HG03378 (cell line): ENCODE measurements around the gene TTPAL.
"Not testable (repeated sequence)": the region's sequence is repeated elsewhere in the genome, so short reads cannot be mapped to it uniquely, and the experiment has no call there.

Experiments
- ATAC-seq: cut with Tn5 transposase; IDR thresholded peaks from one replicate; pipeline ENCODE4 v1.9.1; 2021; ENCODE audit warnings: mild to moderate bottlenecking, moderate library complexity; ENCODE audit not compliant: unreplicated experiment

The TTPAL gene

DNA sequence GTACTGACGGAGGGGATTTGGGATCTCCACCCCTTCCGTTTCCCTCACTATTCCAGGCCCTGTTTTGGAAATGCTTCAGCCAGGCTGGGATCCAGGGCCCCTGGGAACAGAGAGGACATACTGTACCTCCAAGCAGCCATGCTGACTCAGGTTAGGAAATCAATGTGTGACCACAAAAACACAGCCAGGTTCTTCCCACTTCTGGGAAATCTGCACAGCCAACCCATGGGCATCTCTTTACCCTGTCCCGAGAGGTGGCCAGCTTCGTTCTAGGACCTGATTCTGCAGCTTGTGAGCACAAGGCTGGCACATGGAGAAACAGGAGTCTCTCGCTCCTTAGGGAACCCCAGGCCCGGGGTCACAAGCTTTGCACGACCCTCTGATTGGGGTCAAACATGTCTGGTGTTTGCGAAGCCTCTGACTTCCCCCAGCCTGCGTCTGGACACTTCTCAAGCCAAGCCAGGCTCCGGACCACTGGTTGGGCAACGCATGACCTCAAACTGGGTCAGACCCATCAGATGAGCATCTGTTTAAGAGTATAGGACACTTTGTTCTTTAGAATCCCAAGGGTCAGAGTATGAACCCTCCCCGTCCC is 8.3 kb upstream of the TTPAL start:
- no peak for ATAC-seq

DNA sequence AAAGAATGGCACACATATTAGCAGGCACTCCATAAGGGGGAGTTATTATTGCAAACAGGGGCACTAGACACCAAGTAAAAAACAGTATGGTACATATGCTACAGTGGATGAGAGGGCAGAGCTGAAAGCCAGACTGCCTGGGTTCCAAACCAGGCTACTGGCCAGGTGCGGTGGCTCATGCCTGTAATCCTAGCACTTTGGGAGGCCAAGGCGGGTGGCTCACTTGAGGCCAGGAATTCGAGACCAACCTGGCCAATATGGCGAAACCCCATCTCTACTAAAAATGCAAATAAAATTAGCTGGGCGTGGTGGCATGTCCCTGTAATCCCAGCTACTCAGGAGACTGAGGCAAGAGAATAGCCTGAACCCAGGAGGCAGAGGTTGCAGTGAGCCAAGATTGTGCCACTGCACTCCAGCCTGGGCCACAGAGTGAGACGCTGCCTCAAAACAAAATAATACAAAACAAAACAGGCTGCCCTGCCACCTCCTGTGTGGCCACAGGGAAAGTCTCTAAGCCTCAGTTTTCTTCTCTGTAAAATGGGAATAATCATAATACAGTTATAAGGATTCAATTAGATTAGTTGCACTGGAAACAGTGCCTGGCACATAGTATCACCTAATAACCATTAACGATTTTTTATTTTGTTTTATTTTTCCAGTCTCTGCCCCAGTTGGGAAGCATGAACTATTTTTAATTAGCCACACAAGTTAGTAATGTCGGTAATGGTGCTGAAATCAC is 7.5 kb upstream of the TTPAL start:
- no peak for ATAC-seq

DNA sequence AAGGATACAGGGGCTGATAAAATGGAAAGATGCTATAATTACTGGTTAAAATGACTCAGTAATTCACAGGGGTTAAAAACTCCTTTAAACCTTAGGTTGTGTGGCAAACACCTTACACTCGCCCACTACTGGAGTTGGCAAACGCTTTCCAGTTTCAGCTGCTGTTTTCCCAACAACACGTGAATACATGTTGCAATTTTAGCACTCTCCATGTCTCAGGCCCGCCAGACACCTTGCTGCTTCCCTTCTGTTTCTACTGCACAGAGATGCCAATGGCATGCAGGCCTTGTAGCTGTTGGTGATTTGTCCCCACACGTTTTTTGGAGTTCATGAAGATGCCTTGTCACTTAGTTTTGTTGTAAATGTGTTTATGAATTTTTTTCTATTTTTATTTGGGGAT is 5.3 kb upstream of the TTPAL start:
- ATAC-seq = no peak

DNA sequence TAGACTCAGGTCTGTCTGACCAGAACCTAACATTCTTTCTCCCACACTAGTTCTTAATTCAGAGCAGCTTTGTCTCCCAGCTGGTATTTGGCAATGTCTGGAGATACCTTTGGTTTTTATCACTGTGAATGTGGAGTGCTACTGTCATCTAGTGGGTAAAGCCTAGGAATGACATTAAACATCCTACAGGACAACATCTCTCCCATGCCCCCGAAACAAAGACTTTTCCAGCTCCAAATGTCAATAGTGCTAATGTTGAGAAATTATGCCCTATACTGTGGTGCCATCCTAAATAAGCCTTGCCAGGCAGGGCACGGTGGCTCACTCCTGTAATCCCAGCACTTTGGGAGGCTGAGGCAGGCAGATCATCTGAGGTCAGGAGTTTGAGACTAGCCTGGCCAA is 4.2 kb upstream of the TTPAL start:
- no peak for ATAC-seq

DNA sequence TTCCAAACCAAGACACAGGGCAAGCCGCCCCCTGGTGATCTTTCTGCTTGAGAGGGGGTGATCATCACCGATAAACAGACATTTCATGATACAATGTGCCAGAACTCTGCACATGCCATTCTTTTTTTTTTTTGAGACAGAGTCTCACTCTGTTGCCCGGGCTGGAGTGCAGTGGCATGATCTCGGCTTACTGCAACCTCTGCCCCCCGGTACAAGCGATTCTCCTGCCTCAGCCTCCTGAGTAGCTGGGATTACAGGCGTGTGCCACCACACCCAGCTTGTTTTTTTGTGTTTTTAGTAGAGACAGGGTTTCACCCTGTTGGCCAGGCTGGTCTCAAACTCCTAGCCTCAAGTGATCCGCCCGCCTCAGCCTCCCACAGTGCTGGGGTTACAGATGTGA is 3.4 kb upstream of the TTPAL start:
- not testable (repeated sequence) for ATAC-seq

DNA sequence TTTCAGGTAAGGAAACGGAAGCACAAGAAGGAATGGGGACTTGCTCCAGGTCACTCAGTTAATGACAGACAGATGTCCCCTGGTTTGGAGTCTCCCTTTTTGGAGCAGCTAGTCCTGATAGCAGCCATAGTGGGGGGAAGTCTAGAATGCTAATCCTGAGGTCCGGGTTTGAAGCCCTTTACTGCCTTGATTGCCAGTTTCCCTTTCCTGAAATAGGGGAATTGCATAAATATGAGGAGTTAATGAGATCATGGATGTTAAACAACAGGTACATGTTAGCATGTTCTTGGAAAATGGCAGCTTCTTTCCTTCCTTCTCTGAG is 341 bp upstream of the TTPAL start:
- no peak for ATAC-seq

DNA sequence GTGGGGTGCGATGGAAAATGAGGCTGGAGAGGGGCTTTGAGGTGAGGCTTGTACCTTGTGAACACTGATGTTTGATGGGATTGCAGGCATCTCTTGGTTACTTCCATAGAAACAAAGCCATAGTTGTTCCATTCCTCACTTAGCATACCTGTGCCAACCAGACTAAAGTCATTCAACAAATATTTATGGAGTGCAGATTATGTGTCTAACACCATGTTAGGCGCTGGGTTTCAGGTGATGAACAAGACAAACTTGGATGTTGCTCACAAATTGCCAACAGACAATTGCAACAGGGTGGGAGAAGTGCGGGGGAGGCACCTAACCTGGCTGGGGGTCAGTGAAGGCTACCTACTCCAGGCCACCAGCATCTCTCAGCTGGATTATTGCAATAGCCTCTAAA is 1.5 kb downstream of the TTPAL start:
- no peak for ATAC-seq

DNA sequence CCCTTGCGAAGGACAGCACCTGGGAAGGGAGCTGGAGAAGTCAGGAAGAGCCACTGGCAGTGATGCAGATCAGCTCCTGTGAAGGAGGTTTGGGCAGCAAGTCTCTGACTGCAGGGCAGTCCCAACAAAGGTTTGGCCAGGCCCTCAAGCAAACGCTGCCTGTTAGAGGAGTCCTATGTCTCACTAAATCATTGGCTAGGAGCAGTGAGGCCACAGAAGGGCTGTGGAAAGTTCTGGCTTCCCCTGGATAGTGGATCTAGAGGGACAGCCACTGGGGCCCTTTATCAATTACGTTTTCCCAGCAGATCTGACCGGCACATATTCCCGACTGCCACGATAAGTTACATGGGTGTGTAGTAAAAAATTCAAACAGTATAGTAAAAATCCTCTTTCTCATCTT is 2.5 kb downstream of the TTPAL start:
- no peak for ATAC-seq

DNA sequence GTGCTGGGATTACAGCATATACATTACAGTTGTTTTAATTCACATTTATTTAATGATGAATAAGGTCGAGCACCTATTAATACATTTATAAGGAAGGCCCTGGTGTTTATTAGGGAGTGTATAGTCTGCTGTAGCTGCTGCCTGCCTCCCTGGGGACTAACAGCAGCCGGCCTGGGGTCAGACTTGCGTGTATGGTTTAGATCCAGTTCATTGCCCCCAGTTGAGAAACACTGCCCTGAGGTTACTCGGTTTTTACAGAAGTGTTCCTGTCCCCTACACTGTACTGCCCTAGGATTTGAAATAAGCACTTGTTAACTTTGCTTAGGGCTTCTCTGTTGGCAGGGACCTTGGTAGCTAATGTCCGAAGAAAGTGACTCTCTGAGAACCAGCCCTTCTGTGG is 4.0 kb downstream of the TTPAL start:
- ATAC-seq = no peak

DNA sequence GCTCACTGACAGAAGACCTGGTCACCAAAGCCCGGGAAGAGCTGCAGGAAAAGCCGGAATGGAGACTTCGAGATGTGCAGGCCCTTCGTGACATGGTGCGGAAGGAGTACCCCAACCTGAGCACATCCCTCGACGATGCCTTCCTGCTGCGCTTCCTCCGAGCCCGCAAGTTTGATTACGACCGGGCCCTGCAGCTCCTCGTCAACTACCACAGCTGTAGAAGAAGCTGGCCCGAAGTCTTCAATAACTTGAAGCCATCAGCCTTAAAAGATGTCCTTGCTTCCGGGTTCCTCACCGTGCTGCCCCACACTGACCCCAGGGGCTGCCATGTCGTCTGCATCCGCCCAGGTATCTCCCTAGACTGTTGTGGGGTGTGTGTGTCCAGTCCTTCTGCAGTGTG is 4.4 kb downstream of the TTPAL start:
- no peak for ATAC-seq

DNA sequence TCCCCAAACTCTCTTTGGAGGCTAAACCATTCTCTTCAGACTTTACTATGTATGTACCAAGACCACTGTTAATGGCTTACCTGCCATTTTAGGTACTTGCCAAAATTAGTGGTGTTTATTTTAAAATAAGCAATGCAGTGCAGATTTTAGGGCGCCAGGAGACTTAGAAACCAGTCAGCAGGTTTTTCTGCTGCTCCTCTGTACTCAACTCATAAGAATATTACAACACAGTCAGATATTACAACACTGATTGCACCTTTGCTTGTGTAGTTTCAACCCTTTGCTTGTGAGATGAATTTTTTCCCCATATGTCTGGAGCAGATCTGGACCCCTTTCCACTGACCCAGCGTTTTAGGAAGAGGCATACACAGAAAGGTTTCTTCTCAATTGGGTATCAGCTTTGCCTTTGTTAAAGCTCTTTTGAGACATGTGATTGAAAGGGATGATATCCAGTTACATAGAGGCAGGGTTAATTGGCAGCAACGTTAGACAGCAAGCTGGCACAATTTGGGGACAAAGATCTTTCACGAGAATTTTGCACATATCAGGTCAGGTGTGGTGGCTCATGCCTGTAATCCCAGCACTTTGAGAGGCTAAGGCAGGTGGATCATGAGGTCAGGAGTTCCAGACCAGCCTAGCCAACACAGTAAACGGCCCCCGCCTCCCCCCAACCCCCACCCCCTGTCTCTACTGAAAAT is 6.2 kb downstream of the TTPAL start:
- no peak for ATAC-seq

DNA sequence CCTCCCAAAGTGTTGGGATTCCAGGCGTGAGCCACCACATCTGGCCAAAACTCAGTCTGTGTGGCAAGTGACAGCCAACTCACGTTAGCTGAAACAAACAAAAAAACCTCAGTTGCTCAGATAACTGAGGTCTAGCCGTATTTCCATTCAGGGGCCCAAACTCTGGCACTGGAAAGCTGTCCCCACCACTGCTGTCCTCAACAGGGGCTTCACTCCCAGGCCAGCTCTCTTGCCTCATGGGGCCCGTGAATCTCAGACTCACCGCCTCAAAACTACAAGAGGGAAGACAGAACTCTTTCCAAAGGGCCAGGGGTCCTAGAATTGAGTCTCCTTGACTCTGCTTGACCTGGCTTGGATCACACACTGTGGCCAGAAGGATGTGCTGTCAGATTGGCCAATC is 7.4 kb downstream of the TTPAL start:
- ATAC-seq = no peak

DNA sequence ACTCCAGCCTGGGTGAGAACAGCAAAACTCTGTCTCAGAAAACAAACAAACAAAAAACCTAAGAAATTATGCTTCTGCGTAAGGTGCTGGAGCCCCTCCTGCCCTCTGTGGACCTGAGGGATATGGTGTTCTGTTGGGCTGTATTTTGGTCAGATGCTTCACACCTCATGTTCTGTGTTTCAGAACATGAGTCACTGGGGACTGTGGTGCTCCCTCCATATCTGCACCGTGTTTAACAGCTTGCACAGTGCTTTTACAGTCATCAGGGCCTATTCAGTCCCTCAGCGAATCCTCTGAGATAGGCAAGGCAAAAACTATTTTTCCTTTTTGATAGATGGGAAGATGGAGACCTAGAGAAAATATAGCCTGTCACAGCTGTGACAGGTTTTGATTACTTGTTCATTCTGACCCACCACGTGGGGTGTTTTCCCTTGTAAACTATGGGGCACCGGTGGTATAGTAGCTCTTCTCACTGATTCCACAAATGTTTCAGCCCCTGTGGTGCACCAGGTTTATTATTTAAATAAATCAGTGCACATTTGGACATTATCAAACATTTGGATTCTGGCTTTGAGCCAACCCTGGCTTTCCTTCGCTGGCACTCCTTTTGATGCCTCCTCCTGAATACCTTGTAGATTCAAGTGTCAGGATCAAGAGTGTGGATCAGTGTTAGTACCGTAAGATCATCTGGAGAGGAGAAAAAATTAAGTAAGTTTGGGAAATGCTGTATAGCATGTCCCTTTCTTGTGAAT is 9.6 kb downstream of the TTPAL start:
- ATAC-seq = no peak

DNA sequence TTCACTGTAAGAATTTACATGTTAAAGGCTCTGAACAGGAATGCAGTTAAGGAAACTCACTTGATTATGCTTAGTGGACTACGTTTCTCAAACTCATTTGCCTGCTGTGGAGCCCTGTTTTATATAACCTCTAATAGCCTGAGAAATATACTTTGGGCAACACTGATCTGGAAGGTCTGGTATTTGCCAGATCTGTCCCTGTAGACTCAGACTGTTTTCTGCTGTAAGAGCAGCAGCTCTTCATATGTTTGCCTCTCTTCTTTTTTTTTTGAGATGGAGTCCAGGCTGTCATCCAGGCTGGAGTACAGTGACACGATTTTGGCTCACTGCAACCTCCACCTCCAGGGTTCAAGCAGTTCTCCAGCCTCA is 10.1 kb downstream of the TTPAL start:
- ATAC-seq = no peak

DNA sequence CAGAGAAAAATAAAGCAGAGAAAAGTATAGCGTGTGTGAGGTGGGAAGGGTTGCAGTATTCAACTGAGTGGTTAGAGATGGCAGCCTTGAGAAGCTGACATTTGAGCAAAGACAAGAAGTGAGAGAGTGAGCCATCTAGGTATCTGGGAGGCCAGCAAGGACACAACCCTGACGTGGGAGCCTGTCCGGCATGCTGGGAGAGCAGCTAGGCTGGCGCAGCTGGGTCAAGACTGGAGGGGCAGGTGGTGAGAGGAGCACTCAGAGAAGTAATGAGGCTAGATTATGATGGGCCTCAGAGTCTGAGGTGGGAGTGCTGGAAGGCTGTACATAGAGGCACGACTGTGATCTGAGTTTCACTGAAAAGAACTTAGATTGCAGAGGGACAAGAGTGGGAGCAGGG is 12.9 kb downstream of the TTPAL start:
- ATAC-seq = no peak

DNA sequence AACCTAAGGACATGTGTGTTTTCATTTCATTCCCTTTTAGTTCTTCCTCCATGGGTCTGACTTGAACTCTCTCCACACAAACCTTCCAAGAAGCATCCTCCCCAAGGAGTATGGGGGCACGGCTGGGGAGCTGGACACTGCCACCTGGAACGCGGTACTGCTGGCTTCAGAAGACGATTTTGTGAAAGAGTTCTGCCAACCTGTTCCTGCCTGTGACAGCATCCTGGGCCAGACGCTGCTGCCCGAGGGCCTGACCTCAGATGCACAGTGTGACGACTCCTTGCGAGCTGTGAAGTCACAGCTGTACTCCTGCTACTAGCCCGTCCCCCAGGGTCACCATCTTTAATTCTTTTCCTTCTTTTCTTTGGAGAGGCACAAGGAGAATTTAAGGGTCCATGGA is 13.5 kb downstream of the TTPAL start:
- no peak for ATAC-seq

DNA sequence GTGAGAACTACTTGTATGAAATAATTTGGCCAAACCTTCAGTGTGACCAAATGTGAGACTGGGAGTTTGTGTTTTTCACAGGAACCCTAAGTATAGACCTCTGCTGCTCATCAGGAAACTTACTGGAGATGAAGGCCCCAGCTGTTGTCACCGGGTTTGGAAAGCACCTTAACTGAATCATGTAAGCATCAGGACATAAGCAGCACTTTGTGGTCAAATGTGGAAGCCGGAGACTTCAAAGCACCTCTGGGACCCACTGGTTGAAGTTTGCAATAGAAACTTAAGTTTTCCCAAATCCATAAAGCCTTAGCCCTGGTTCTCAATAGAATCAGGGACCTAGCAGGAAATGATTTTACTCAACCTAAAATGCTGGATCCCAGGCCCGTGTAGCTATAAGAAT is 14.3 kb downstream of the TTPAL start:
- peak; percentile 61 for ATAC-seq

DNA sequence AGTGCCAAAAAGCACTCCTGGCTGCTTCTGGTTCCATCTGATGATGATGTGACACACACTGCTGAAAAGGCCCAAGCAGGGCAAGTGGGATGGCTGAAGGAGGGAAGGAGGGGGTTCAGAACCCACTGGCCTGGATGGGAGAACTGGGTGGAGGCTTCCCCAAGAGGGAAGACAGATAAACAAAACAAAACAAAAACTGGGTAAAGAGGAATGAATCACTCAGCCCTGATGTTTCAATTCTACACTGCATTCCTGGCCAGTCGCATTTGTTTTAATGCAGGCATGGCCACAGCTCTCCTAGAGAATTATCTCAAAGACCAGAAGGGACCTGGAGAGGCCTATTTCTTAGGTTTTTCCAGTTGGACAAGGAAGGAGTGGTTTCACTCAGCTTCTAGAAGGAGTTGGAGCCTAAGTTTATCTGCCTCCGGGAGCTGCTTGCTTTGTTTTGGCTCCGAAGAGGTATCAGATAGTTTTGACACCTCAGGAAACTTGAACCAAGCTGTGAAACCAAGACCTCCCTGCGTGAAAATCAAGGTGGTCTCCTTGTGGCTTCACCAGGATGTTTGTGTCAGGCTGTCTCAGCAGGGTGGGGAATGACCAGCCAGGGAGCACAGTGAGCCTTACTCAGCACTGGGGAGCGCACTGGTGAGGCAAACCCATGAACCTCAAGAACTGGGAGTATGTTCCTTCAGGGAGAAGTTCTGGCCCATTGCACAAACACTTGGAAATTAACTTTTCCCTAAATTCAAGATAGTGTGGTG is 16.1 kb downstream of the TTPAL start:
- no peak for ATAC-seq

DNA sequence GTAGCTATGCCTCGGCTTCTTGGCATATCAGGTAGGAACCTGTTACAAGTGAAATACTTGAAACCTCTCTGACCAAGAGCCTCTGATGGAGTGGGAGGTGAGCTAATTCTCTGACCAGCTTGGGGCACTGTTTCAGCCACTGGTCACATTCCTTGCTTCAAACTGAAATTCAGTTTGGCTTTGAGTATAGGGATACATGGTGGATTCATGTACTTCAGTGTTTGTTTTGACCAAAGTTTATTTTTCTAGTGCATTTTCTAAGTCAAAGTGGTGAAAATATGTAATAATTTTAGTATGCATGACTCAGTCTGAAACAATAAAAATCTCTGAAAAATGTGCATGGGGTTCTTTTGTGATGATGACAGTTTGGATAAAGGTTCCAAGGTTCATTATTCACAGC is 18.6 kb downstream of the TTPAL start:
- ATAC-seq = no peak

DNA sequence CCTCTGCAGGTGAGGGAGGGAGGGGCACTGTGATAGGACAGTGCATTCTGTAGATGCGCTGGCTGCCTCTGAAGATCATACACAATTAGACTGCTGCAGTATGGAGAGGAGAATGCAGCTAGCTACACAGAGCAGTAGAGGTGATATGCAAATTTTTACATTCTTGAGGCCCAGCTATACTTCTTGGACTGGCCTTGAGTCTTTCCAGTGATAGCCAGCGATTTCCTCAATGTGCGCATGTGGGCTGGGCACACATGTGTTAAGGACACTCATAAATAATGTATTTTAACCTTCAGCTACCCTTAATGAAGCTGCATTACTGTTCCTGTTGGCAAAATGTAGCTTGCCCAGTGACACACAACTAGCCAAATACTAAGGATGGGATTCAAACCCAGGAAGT is 19.0 kb downstream of the TTPAL start:
- ATAC-seq = no peak

DNA sequence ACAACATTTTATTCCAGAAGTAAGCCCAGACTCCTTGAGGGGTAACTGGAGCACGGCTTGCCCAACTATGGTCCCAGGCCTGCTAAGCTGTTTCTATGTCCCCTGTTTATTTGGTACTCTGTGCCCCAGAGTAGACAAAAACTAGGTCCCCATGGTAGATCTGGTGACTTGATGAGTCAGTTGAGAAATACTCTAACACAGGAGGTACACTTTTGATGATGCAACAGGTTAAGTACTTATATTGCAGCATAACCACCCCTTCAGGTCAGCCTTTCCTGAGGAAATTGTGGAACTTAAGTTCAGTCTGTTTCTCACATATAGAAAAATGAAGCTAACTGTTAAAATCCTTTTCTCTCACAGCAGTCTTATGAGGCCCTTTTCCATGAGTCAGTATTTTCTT is 19.6 kb downstream of the TTPAL start:
- no peak for ATAC-seq
